HepG2 (cell line): ENCODE data around the gene EPB41L2. TPM values are rescaled to one million over a fixed set of nuclear protein-coding genes. Genes with fewer than 3 reads are reported as not detected.

Experiments
- ATF7 ChIP-seq, 2 experiments: fragments of 450-650 bp in 1 of 2; sonication (generic) in 1 of 2; formaldehyde crosslinking in 1 of 2; IDR thresholded peaks; 2 replicates each; pipeline versions ENCODE4 v1.4.0 to v1.6.1; 2016 to 2020; ENCODE audit warnings: antibody characterized with exemption in 1 of 2, mild to moderate bottlenecking in 1 of 2, missing genetic modification reagents in 1 of 2
- HOXA3 ChIP-seq: sonication (generic); formaldehyde crosslinking; IDR thresholded peaks from 2 replicates; pipeline ENCODE4 v1.5.0; 2020; ENCODE audit warnings: missing genetic modification reagents
- MAF1 ChIP-seq: sonication (generic); formaldehyde crosslinking; IDR thresholded peaks from 2 replicates; pipeline ENCODE4 v1.5.0; 2020; ENCODE audit warnings: missing genetic modification reagents, borderline replicate concordance
- MAZ ChIP-seq, 2 experiments: sonication (generic) in 1 of 2; formaldehyde crosslinking in 1 of 2; IDR thresholded peaks; 2 replicates each; pipeline versions ENCODE4 v1.5.0 to v1.6.1; 2012 to 2020; ENCODE audit warnings: low read depth in 2 of 2, mild to moderate bottlenecking in 2 of 2, borderline replicate concordance in 1 of 2, improper control_type of control experiment in 1 of 2, low read length in 1 of 2, missing genetic modification reagents in 1 of 2, moderate library complexity in 1 of 2
- MIER3 ChIP-seq: IDR thresholded peaks from 2 replicates; pipeline ENCODE4 v1.6.1; 2016; ENCODE audit warnings: missing compliant biosample characterization, borderline replicate concordance
- MTF1 ChIP-seq: sonication (generic); formaldehyde crosslinking; IDR thresholded peaks from 2 replicates; pipeline ENCODE4 v1.5.0; 2020; ENCODE audit warnings: missing genetic modification reagents
- MZF1 ChIP-seq: sonication (generic); formaldehyde crosslinking; IDR thresholded peaks from 2 replicates; pipeline ENCODE4 v1.8.1; 2023; ENCODE audit warnings: mild to moderate bottlenecking, missing genetic modification reagents, borderline replicate concordance
- NFYC ChIP-seq: IDR thresholded peaks from 2 replicates; pipeline ENCODE4 v1.6.1; 2016; ENCODE audit warnings: missing genetic modification reagents, missing compliant biosample characterization
- PAX8 ChIP-seq: sonication (generic); formaldehyde crosslinking; IDR thresholded peaks from 2 replicates; pipeline ENCODE4 v1.8.0; 2022; ENCODE audit warnings: mild to moderate bottlenecking, missing genetic modification reagents, borderline replicate concordance
- PHF20 ChIP-seq: sonication (generic); formaldehyde crosslinking; IDR thresholded peaks from 2 replicates; pipeline ENCODE4 v1.5.0; 2020; ENCODE audit warnings: mild to moderate bottlenecking, missing genetic modification reagents
- SRF ChIP-seq: IDR thresholded peaks from 2 replicates; pipeline ENCODE4 v1.6.1; 2011; ENCODE audit warnings: mild to moderate bottlenecking, low read depth, low read length, moderate library complexity
- SRSF9 ChIP-seq: fragments of 200-400 bp; formaldehyde crosslinking; IDR thresholded peaks from 2 replicates; pipeline ENCODE4 v1.6.1; 2018; ENCODE audit warnings: borderline replicate concordance, mild to moderate bottlenecking, low read depth, low read length; ENCODE audit not compliant: insufficient read depth, poor library complexity, severe bottlenecking
- ZNF205 ChIP-seq: IDR thresholded peaks from 2 replicates; pipeline ENCODE4 v1.6.1; 2018; ENCODE audit warnings: missing biosample characterization, missing genetic modification reagents
- ZNF251 ChIP-seq: sonication (generic); formaldehyde crosslinking; IDR thresholded peaks from 2 replicates; pipeline ENCODE4 v1.9.0; 2021; ENCODE audit warnings: mild to moderate bottlenecking, missing genetic modification reagents
- ZNF331 ChIP-seq: sonication (generic); formaldehyde crosslinking; IDR thresholded peaks from 2 replicates; pipeline ENCODE4 v1.4.0; 2020; ENCODE audit warnings: missing genetic modification reagents
- ZNF343 ChIP-seq: sonication (generic); formaldehyde crosslinking; IDR thresholded peaks from 2 replicates; pipeline ENCODE4 v1.4.0; 2020; ENCODE audit warnings: mild to moderate bottlenecking, missing genetic modification reagents
- ZNF737 ChIP-seq: sonication (generic); formaldehyde crosslinking; IDR thresholded peaks from 2 replicates; pipeline ENCODE4 v1.5.0; 2020; ENCODE audit warnings: missing genetic modification reagents, mild to moderate bottlenecking, borderline replicate concordance
- polyA plus RNA-seq, 8 experiments: library from polyadenylated mRNA; depleted of rRNA in 3 of 8; stranded (reverse) in 7 of 8; unstranded in 1 of 8; fragments of >200 nt; fragmentation: Illumina TruSeq in 4 of 8; extraction: Trizol in 4 of 8; gene quantifications; 2 replicates each; pipeline versions ENCODE4 v1.2.1 to v1.2.3, GENCODE V29; 2011 to 2016; ENCODE audit warnings: low read depth in 4 of 8, missing spikeins in 1 of 8, mixed read lengths in 1 of 8; ENCODE audit not compliant: insufficient read depth in 1 of 8
- total RNA-seq, 5 experiments: library from RNA; depleted of rRNA; stranded (reverse); fragments of >200 nt; fragmentation: Illumina TruSeq; extraction: Trizol; gene quantifications; 2 replicates each; pipeline ENCODE4 v1.2.3, GENCODE V29; 2016; ENCODE audit warnings: low read depth in 1 of 5
- TF ChIP-seq, protein P1 (sequence below): sonication (generic); formaldehyde crosslinking; IDR thresholded peaks from 2 replicates; pipeline ENCODE4 v1.5.0; 2020; ENCODE audit warnings: missing genetic modification reagents
- TF ChIP-seq, protein P2 (sequence below): IDR thresholded peaks from 2 replicates; pipeline ENCODE4 v1.6.1; 2012; ENCODE audit warnings: inconsistent platforms
- TF ChIP-seq, protein P3 (sequence below): sonication (generic); formaldehyde crosslinking; IDR thresholded peaks from 2 replicates; pipeline ENCODE4; 2020; ENCODE audit warnings: missing genetic modification reagents, mild to moderate bottlenecking, borderline replicate concordance
- TF ChIP-seq, protein P4 (sequence below): sonication (generic); formaldehyde crosslinking; IDR thresholded peaks from 2 replicates; pipeline ENCODE4 v1.4.0; 2020; ENCODE audit warnings: mild to moderate bottlenecking, missing genetic modification reagents

Gene EPB41L2
- total and polyA plus RNA-seq, 2 of the 13 experiments (the other 11 are each of a cell fraction or from before 2014, with no cell fraction given) = 41.7 to 56.4 TPM

DNA sequence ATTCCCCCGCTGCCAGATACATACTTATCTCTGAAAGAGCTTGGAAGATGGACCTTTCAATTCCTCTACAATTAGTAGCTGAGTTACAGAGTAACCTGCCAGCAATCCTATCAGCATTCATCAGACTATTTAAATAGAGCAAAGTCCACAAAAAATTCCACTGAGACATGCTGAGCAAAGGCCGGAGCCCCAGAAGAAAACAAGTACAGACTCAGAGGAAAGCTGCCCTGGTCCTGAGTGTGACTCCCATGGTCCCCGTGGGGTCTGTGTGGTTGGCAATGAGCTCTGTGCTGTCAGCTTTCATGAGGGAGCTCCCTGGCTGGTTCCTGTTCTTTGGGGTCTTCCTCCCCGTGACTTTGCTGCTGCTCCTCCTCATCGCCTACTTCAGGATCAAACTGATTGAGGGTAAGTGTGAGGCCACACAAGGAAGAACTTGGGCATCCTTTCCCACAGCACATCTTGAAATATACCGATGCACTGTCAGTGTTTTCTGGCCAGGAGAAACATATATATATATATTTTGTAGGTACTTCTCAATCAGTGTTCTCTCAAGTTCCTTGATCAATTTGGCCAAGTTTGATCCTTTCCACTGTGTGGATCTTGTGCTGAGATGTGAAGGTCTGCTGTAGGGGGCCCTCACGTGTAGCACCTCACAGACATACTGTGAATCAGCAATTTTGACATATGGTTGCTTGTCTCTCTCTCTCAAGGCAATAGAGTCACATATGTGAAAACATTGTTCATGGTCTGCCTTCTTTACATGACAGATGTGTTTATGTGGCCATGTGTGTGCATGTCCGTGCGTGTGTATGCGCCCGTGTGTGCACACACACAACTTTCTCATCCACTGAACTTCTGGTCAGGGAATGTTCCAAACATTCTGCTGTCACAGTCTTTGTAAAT, 235.5 kb downstream of the EPB41L2 start, which contains the start of gene SMLR1 (continued):
- TF ChIP-seq, protein P1, sequence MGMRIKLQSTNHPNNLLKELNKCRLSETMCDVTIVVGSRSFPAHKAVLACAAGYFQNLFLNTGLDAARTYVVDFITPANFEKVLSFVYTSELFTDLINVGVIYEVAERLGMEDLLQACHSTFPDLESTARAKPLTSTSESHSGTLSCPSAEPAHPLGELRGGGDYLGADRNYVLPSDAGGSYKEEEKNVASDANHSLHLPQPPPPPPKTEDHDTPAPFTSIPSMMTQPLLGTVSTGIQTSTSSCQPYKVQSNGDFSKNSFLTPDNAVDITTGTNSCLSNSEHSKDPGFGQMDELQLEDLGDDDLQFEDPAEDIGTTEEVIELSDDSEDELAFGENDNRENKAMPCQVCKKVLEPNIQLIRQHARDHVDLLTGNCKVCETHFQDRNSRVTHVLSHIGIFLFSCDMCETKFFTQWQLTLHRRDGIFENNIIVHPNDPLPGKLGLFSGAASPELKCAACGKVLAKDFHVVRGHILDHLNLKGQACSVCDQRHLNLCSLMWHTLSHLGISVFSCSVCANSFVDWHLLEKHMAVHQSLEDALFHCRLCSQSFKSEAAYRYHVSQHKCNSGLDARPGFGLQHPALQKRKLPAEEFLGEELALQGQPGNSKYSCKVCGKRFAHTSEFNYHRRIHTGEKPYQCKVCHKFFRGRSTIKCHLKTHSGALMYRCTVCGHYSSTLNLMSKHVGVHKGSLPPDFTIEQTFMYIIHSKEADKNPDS (CRISPR knock-in tag) = no peak
- TF ChIP-seq ZNF205 (CRISPR knock-in tag) (no peak; the same call in 1 of the 2 replicates), ZNF343 (no peak), MZF1 (CRISPR knock-in tag) (no peak), ZNF251 (CRISPR knock-in tag) (no peak), ATF7 (IDR thresholded peaks at IDR 0.05) (no peak), ATF7 (CRISPR knock-in tag; IDR thresholded peaks at IDR 0.05) (no peak), HOXA3 (CRISPR knock-in tag) (peak; percentile 71), PHF20 (CRISPR knock-in tag) (no peak), MAZ (IDR thresholded peaks at IDR 0.05; ENCODE audit: borderline replicate concordance, low read depth, low read length) (no peak), MAZ (CRISPR knock-in tag; IDR thresholded peaks at IDR 0.05; ENCODE audit: low read depth) (0 out of 2 replicates have a peak, but pooled peaks have one; percentile 63), NFYC (CRISPR knock-in tag) (no peak), MAF1 (CRISPR knock-in tag) (no peak), ZNF737 (no peak), MTF1 (CRISPR knock-in tag) (no peak), ZNF331 (CRISPR knock-in tag) (peak; percentile 90), SRF (no peak), PAX8 (CRISPR knock-in tag) (peak; percentile 85; the same call in 1 of the 2 replicates), MIER3 (CRISPR knock-in tag) (peak; percentile 15; the same call in 1 of the 2 replicates), SRSF9 (no peak)
- TF ChIP-seq, protein P2, sequence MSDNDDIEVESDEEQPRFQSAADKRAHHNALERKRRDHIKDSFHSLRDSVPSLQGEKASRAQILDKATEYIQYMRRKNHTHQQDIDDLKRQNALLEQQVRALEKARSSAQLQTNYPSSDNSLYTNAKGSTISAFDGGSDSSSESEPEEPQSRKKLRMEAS = peak; percentile 53
- TF ChIP-seq, protein P3, sequence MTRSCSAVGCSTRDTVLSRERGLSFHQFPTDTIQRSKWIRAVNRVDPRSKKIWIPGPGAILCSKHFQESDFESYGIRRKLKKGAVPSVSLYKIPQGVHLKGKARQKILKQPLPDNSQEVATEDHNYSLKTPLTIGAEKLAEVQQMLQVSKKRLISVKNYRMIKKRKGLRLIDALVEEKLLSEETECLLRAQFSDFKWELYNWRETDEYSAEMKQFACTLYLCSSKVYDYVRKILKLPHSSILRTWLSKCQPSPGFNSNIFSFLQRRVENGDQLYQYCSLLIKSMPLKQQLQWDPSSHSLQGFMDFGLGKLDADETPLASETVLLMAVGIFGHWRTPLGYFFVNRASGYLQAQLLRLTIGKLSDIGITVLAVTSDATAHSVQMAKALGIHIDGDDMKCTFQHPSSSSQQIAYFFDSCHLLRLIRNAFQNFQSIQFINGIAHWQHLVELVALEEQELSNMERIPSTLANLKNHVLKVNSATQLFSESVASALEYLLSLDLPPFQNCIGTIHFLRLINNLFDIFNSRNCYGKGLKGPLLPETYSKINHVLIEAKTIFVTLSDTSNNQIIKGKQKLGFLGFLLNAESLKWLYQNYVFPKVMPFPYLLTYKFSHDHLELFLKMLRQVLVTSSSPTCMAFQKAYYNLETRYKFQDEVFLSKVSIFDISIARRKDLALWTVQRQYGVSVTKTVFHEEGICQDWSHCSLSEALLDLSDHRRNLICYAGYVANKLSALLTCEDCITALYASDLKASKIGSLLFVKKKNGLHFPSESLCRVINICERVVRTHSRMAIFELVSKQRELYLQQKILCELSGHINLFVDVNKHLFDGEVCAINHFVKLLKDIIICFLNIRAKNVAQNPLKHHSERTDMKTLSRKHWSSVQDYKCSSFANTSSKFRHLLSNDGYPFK (CRISPR knock-in tag) = no peak
- TF ChIP-seq, protein P4, sequence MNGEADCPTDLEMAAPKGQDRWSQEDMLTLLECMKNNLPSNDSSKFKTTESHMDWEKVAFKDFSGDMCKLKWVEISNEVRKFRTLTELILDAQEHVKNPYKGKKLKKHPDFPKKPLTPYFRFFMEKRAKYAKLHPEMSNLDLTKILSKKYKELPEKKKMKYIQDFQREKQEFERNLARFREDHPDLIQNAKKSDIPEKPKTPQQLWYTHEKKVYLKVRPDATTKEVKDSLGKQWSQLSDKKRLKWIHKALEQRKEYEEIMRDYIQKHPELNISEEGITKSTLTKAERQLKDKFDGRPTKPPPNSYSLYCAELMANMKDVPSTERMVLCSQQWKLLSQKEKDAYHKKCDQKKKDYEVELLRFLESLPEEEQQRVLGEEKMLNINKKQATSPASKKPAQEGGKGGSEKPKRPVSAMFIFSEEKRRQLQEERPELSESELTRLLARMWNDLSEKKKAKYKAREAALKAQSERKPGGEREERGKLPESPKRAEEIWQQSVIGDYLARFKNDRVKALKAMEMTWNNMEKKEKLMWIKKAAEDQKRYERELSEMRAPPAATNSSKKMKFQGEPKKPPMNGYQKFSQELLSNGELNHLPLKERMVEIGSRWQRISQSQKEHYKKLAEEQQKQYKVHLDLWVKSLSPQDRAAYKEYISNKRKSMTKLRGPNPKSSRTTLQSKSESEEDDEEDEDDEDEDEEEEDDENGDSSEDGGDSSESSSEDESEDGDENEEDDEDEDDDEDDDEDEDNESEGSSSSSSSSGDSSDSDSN (CRISPR knock-in tag) = peak; percentile 32; the same call in 1 of the 2 replicates
